H1 (cell line): ENCODE measurements around the gene DIO3. TPM values are rescaled to one million over a fixed set of nuclear protein-coding genes. Genes with fewer than 3 reads are reported as not detected.

ENCODE experiments used
- CTCF ChIA-PET: fragments of 300-600 bp; sonication (Branson Sonifier 250); formaldehyde crosslinking; loops from one replicate; lab custom pipeline; 2021; ENCODE audit not compliant: partially characterized antibody; lab: Charles Lee
- POLR2A ChIA-PET: fragments of 300-600 bp; sonication (Branson Sonifier 250); formaldehyde crosslinking; loops from one replicate; lab custom pipeline; 2021; ENCODE audit warnings: inconsistent platforms; ENCODE audit not compliant: partially characterized antibody; lab: Charles Lee
- DNase-seq, 2 experiments: peaks; one replicate each; pipeline versions ENCODE4 v3.0.0 to v3.0.0-alpha.2; 2010 to 2022; ENCODE audit warnings: low spot score in 2 of 2, low read depth in 1 of 2, mixed read lengths in 1 of 2
- FAIRE-seq: peaks from 2 replicates; lab custom pipeline; 2011; peaks lifted over from hg19 to GRCh38; lab: Jason Lieb, UNC
- H2AFZ ChIP-seq: 2 replicates; pipeline ENCODE4 v1.8.1; 2012; ENCODE audit warnings: low read length, inconsistent platforms
- H2AK5ac ChIP-seq: 2 replicates; pipeline ENCODE4 v1.6.1; 2013; ENCODE audit warnings: low read depth, low read length
- H2BK120ac ChIP-seq: replicated peaks from 2 replicates; pipeline ENCODE3; 2013; ENCODE audit warnings: low read depth, low read length, inconsistent platforms
- H2BK12ac ChIP-seq: 2 replicates; pipeline ENCODE4 v1.6.1; 2013; ENCODE audit warnings: low read depth, low read length
- H2BK15ac ChIP-seq: 2 replicates; pipeline ENCODE4 v1.6.1; 2013; ENCODE audit warnings: low read length
- H2BK20ac ChIP-seq: 2 replicates; pipeline ENCODE4 v1.6.1; 2013; ENCODE audit warnings: low read length
- H2BK5ac ChIP-seq: 2 replicates; pipeline ENCODE4 v1.6.1; 2013; ENCODE audit warnings: low read depth, low read length
- H3K14ac ChIP-seq: 2 replicates; pipeline ENCODE4 v1.6.1; 2013; ENCODE audit warnings: inconsistent platforms; ENCODE audit not compliant: insufficient read length
- H3K18ac ChIP-seq: 2 replicates; pipeline ENCODE4 v1.6.1; 2013; ENCODE audit warnings: low read length; ENCODE audit errors: extremely low read depth
- H3K23ac ChIP-seq: 2 replicates; pipeline ENCODE4 v1.6.1; 2013; ENCODE audit warnings: inconsistent platforms; ENCODE audit not compliant: insufficient read length
- H3K23me2 ChIP-seq: 2 replicates; pipeline ENCODE4 v1.6.1; 2013; ENCODE audit warnings: low read depth, low read length
- H3K27ac ChIP-seq: 2 replicates; pipeline ENCODE4 v1.6.1; 2011; ENCODE audit warnings: low read depth, low read length, inconsistent platforms
- H3K27me3 ChIP-seq, 4 experiments: replicated peaks in 1 of 4; 1 replicate in 1 of 4; 2 replicates in 3 of 4; pipeline versions ENCODE4 v1.6.1 to v1.8.1; 2011 to 2013; ENCODE audit warnings: low read length in 3 of 4, mild to moderate bottlenecking in 3 of 4, inconsistent platforms in 2 of 4, mixed read lengths in 2 of 4, moderate library complexity in 1 of 4; ENCODE audit not compliant: control insufficient read depth in 3 of 4, insufficient read depth in 3 of 4; ENCODE audit errors: extremely low read depth in 1 of 4
- H3K36me3 ChIP-seq, 4 experiments: 2 replicates each; pipeline versions ENCODE4 v1.6.1 to v1.8.1; 2011 to 2013; ENCODE audit warnings: mild to moderate bottlenecking in 4 of 4, low read length in 3 of 4, moderate library complexity in 2 of 4, control low read depth in 1 of 4, inconsistent platforms in 1 of 4; ENCODE audit not compliant: insufficient read depth in 4 of 4, control insufficient read depth in 2 of 4
- H3K4ac ChIP-seq: replicated peaks from 2 replicates; pipeline ENCODE3; 2013; ENCODE audit warnings: low read length, low read depth, mixed read lengths, inconsistent platforms; ENCODE audit not compliant: insufficient read length
- H3K4me1 ChIP-seq, 4 experiments: replicated peaks in 1 of 4; 1 replicate in 1 of 4; 2 replicates in 3 of 4; pipeline versions ENCODE4 v1.6.1 to v1.8.1; 2011 to 2013; ENCODE audit warnings: low read length in 3 of 4, inconsistent platforms in 2 of 4, mixed read lengths in 1 of 4; ENCODE audit not compliant: insufficient read depth in 4 of 4, control insufficient read depth in 3 of 4
- H3K4me2 ChIP-seq, 2 experiments: 2 replicates each; pipeline versions ENCODE4 v1.6.1 to v1.8.1; 2011 to 2013; ENCODE audit warnings: low read depth in 2 of 2, low read length in 2 of 2, control low read depth in 1 of 2, inconsistent platforms in 1 of 2, mild to moderate bottlenecking in 1 of 2; ENCODE audit not compliant: insufficient read depth in 1 of 2
- H3K4me3 ChIP-seq, 4 experiments: fragments of 200-600, 300-600 bp in 1 of 4; sonication (generic), shearing (Covaris generic), sonication (Bioruptor Twin) in 1 of 4; 2 replicates each; pipeline versions ENCODE4 v1.5.1 to v1.8.1; 2011 to 2016; ENCODE audit warnings: low read length in 4 of 4, low read depth in 3 of 4, control low read depth in 2 of 4, inconsistent platforms in 2 of 4, mild to moderate bottlenecking in 2 of 4, mixed read lengths in 1 of 4, moderate library complexity in 1 of 4; ENCODE audit not compliant: insufficient read depth in 2 of 4; ENCODE audit errors: extremely low read depth in 1 of 4
- H3K56ac ChIP-seq: replicated peaks from 2 replicates; pipeline ENCODE3; 2013; ENCODE audit warnings: low read depth, mild to moderate bottlenecking, mixed read lengths, low read length, inconsistent platforms; ENCODE audit not compliant: insufficient read length
- H3K79me1 ChIP-seq: 2 replicates; pipeline ENCODE4 v1.6.1; 2013; ENCODE audit warnings: low read depth, low read length, control low read depth
- H3K79me2 ChIP-seq, 2 experiments: 2 replicates each; pipeline versions ENCODE4 v1.6.1 to v1.8.1; 2012 to 2013; ENCODE audit warnings: low read length in 2 of 2, mild to moderate bottlenecking in 2 of 2, inconsistent platforms in 1 of 2; ENCODE audit not compliant: insufficient read depth in 2 of 2, control insufficient read depth in 1 of 2
- H3K9ac ChIP-seq, 4 experiments: replicated peaks in 1 of 4; 1 replicate in 1 of 4; 2 replicates in 3 of 4; pipeline versions ENCODE4 v1.6.1 to v1.8.1; 2011 to 2013; ENCODE audit warnings: low read depth in 3 of 4, low read length in 3 of 4, control low read depth in 2 of 4, mild to moderate bottlenecking in 2 of 4, moderate library complexity in 2 of 4, inconsistent platforms in 1 of 4; ENCODE audit errors: extremely low read depth in 1 of 4
- H3K9me3 ChIP-seq, 2 experiments: 2 replicates each; pipeline versions ENCODE4 v1.6.1 to v1.8.1; 2012 to 2013; ENCODE audit warnings: mild to moderate bottlenecking in 2 of 2, moderate library complexity in 2 of 2, control low read depth in 1 of 2, inconsistent platforms in 1 of 2, low read depth in 1 of 2, low read length in 1 of 2, mixed read lengths in 1 of 2; ENCODE audit not compliant: insufficient read depth in 2 of 2
- H4K20me1 ChIP-seq, 2 experiments: replicated peaks in 1 of 2; 2 replicates each; pipeline versions ENCODE3 to v1.8.1; 2011 to 2013; ENCODE audit warnings: inconsistent platforms in 2 of 2, low read length in 2 of 2, mild to moderate bottlenecking in 1 of 2; ENCODE audit not compliant: insufficient read depth in 2 of 2, control insufficient read depth in 1 of 2
- H4K5ac ChIP-seq: 2 replicates; pipeline ENCODE4 v1.6.1; 2013; ENCODE audit warnings: low read length, low read depth, mixed read lengths, inconsistent platforms; ENCODE audit not compliant: insufficient read length
- H4K8ac ChIP-seq: 2 replicates; pipeline ENCODE4 v1.8.0; 2013; ENCODE audit warnings: mild to moderate bottlenecking, moderate library complexity, low read length, inconsistent platforms; ENCODE audit not compliant: insufficient read depth; ENCODE audit errors: extremely low read depth
- H4K91ac ChIP-seq: replicated peaks from 2 replicates; pipeline ENCODE3; 2013; ENCODE audit warnings: low read length, mixed read lengths, inconsistent platforms; ENCODE audit not compliant: insufficient read length
- MAFK ChIP-seq: IDR thresholded peaks from 2 replicates; pipeline ENCODE4 v1.6.1; 2012; ENCODE audit warnings: low read depth, mild to moderate bottlenecking, improper control_type of control experiment, low read length
- RAD21 ChIP-seq, 2 experiments: IDR thresholded peaks in 1 of 2; conservative IDR thresholded peaks in 1 of 2; 2 replicates each; pipeline ENCODE4 v1.6.1; 2011; ENCODE audit warnings: low read depth in 2 of 2, low read length in 2 of 2, improper control_type of control experiment in 1 of 2, inconsistent platforms in 1 of 2, mild to moderate bottlenecking in 1 of 2, moderate library complexity in 1 of 2
- WGBS, 2 experiments: shearing (Covaris generic) in 1 of 2; methylation state at CpG; one replicate each; pipeline versions ENCODE4 v1.1.6 to v1.1.7; 2013 to 2015; ENCODE audit warnings: low lambda C conversion rate in 2 of 2, mixed read lengths in 2 of 2, inconsistent platforms in 1 of 2, low coverage in 1 of 2, missing lambda C conversion rate in 1 of 2; ENCODE audit not compliant: insufficient replicate concordance in 2 of 2, insufficient coverage in 1 of 2, insufficient read length in 1 of 2; ENCODE audit errors: extremely low coverage in 1 of 2, missing lambda C conversion rate in 1 of 2; 5-methylcytosine and 5-hydroxymethylcytosine counted together
- polyA plus RNA-seq, 7 experiments: library from polyadenylated mRNA; depleted of rRNA in 3 of 7; stranded (reverse) in 5 of 7; unstranded in 2 of 7; fragments of >200 nt in 5 of 7; fragments of 200-250 nt in 2 of 7; gene quantifications; 1 replicate in 5 of 7; 2 replicates in 1 of 7; 4 replicates in 1 of 7; pipeline versions ENCODE4 v1.2.1 to v1.2.3, GENCODE V29; 2011 to 2013; ENCODE audit warnings: missing spikeins in 2 of 7, mixed read lengths in 2 of 7
- total RNA-seq: library from RNA; stranded (reverse); fragmentation: NEBNext Ultra II Directional; extraction: Animal tissue kit (Norgen Biotek cat#: 25700); gene quantifications from 2 replicates; pipeline ENCODE4 v1.2.1, GENCODE V29; 2021

The DIO3 gene
- total and polyA plus RNA-seq, 2 of the 8 experiments (the other 6 are each of a cell fraction or from before 2014, with no cell fraction given): 0.17 to 0.19 TPM

DNA sequence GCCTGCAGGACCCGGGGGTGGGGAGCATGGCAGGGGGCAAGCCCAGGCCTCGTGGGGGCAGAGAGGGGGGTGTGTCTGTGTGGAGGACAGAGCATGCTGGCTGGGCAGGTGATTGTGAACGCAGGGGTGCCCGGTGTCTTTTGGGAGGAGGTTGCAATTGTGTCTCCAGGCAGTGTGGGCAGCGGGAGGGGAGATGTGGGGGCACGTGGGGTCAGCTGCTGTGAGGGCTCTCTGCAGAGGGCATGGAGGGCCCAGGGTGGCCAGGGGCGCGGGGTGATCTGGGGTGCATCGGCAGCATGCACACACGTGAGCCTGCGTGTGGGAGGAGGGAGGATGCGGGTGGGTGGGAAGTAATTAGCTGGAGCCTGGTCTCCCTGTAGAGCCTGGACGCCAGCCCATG, 32.2 kb upstream of the DIO3 start:
- ChIA-PET POLR2A (no interaction called here), CTCF (interaction anchor here (0.7 kb wide), 1 partner anchor 17 kb away, joined by 3 read pairs; no protein-coding TSS in a partner anchor)
- TF ChIP-seq MAFK: no peak
- no peak for TF ChIP-seq RAD21 (IDR thresholded peaks at IDR 0.05 in 1 of 2, conservative IDR thresholded peaks at IDR 0.05 in 1 of 2; ENCODE audit: low read depth in 2 of 2, low read length in 2 of 2)
- no peak overlapping the region for H3K56ac ChIP-seq
- H4K8ac ChIP-seq: no peak overlapping the region
- no peak overlapping the region for H2BK20ac ChIP-seq
- H3K23ac ChIP-seq: no peak overlapping the region
- H2BK12ac ChIP-seq: no peak overlapping the region
- H3K4me3 ChIP-seq: no peak overlapping the region
- no peaks in the 10 kb centered on the region for H4K20me1 ChIP-seq
- no peak overlapping the region for H4K91ac ChIP-seq
- WGBS, 2 experiments: no CpG with 5 or more reads among the region's 13 CpGs
- H3K4me2 ChIP-seq: no peak overlapping the region
- H3K18ac ChIP-seq: no peak overlapping the region
- FAIRE-seq (no peak), DNase-seq (no peak)
- H4K5ac ChIP-seq: no peak overlapping the region
- H2BK15ac ChIP-seq: no peak overlapping the region
- no peaks in the 10 kb centered on the region; the same call in 1 of the 2 replicates for H3K23me2 ChIP-seq
- no peak overlapping the region for H2AFZ ChIP-seq
- no peak overlapping the region for H2BK120ac ChIP-seq
- no peak overlapping the region for H2BK5ac ChIP-seq
- H3K4ac ChIP-seq: no peak overlapping the region
- H3K9ac ChIP-seq: no peak overlapping the region
- no peaks in the 10 kb centered on the region for H3K79me1 ChIP-seq
- H3K9me3 ChIP-seq: no peaks in the 10 kb centered on the region
- H3K27me3 ChIP-seq: no peaks in the 10 kb centered on the region
- no peak overlapping the region for H3K27ac ChIP-seq
- H2AK5ac ChIP-seq: no peak overlapping the region
- H3K14ac ChIP-seq: no peak overlapping the region
- H3K4me1 ChIP-seq: peaks cover 0 to 6% (median 0%) of the 10 kb centered on the region in 4 experiments; a peak in 1 of 7 replicates
- no peaks in the 10 kb centered on the region for H3K79me2 ChIP-seq
- no peaks in the 10 kb centered on the region for H3K36me3 ChIP-seq
